ENCODE data around the gene IL15.

DNA sequence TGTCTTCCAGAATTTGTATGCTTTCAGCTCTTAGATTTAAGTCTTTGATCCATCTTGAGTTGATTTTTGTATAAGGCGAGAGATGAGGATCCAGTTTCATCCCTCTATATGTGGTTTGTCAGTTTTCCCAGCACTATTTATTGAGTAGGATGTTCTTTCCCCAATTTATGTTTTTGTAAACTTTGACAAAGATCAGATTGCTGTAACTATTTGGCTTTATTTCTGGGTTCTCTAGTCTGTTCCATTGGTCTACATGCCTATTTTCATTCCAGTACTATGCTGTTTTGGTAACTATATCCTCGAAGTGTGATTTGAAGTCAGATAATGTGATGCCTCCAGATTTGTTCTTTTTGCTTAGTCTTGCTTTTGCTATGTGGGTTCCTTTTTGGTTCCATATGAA is 60.7 kb downstream of the IL15 start:
- TF ChIP-seq EP300 (IDR thresholded peaks at IDR 0.05) (no peak), CTCF (IDR thresholded peaks at IDR 0.05) (no peak)

Measured in stomach (tissue), 4 donors.